ENCODE measurements around the gene USH2A. TPM values are rescaled to one million over a fixed set of nuclear protein-coding genes. Genes with fewer than 3 reads are reported as not detected.

USH2A gene
- total RNA-seq, 6 donors from 2014 or later = under 0.01 to 0.11 TPM; not detected in 4

DNA sequence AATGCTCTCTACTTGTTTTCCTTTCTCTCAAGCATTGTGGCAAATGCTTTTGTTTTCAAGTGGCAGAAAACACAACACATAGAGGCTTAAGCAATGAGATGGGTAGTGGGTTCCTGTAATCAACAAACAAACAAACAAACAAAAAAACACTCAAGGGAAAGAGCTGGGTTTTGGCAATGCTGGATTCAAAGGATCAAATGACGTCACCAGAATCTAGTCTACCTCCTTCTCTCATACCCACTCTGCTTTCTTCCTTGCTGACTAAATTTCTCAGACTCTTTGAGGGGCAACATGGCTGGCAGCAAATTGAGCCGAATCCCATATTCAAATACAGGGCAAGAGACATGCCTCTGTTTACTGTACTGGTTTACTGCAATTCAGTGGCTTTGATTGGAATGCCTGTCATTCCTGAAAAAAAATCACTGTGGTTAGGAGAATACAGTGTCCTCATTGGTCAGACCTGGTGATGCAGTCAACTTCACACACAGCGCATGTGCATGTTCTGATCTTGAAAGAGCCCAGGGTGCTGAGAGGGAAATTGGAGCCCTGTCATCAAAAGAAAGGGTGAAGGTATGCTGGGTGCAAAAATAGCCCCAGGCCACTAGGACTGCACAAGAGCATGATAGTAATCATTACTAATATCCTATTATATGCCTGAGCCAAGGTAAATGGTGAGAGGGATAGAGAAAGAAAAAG is 500.0 kb downstream of the USH2A start:
- H3K9me3 ChIP-seq = no peaks in the 10 kb centered on the region
- no peaks in the 10 kb centered on the region for H3K4me1 ChIP-seq
- WGBS, 2 donors = 63 to 81% methylated on average over 3 of the region's 3 CpGs
- DNase-seq (no peak), ATAC-seq (ENCODE audit: low FRiP score in 2 of 2) (no peak)
- no peaks in the 10 kb centered on the region for H3K27me3 ChIP-seq
- H3K27ac ChIP-seq = no peak overlapping the region
- no peak for TF ChIP-seq EP300 (IDR thresholded peaks at IDR 0.05)
- no peak for TF ChIP-seq POLR2AphosphoS5 (IDR thresholded peaks at IDR 0.05)
- TF ChIP-seq, protein P1, sequence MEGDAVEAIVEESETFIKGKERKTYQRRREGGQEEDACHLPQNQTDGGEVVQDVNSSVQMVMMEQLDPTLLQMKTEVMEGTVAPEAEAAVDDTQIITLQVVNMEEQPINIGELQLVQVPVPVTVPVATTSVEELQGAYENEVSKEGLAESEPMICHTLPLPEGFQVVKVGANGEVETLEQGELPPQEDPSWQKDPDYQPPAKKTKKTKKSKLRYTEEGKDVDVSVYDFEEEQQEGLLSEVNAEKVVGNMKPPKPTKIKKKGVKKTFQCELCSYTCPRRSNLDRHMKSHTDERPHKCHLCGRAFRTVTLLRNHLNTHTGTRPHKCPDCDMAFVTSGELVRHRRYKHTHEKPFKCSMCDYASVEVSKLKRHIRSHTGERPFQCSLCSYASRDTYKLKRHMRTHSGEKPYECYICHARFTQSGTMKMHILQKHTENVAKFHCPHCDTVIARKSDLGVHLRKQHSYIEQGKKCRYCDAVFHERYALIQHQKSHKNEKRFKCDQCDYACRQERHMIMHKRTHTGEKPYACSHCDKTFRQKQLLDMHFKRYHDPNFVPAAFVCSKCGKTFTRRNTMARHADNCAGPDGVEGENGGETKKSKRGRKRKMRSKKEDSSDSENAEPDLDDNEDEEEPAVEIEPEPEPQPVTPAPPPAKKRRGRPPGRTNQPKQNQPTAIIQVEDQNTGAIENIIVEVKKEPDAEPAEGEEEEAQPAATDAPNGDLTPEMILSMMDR (IDR thresholded peaks at IDR 0.05) = no peak
- no peaks in the 10 kb centered on the region for H3K36me3 ChIP-seq
- no peak overlapping the region for H3K4me3 ChIP-seq

- Histone ChIP-seq H3K4me1 (no peaks in the 10 kb centered on the region), H3K9me3 (no peaks in the 10 kb centered on the region), H3K27ac (no peak overlapping the region), H3K27me3 (no peaks in the 10 kb centered on the region), H3K4me3 (no peak overlapping the region), H3K36me3 (no peaks in the 10 kb centered on the region)
- 85 to 88% methylated on average over 1 of the region's 1 CpG for WGBS, 2 donors
- ATAC-seq (ENCODE audit: low FRiP score in 2 of 2) = no peak
- TF ChIP-seq EP300 (IDR thresholded peaks at IDR 0.05) (no peak), POLR2A (IDR thresholded peaks at IDR 0.05) (no peak), POLR2AphosphoS5 (IDR thresholded peaks at IDR 0.05) (no peak)
- TF ChIP-seq, protein P1 (IDR thresholded peaks at IDR 0.05) = no peak
- no peak for DNase-seq
Observed at GRCh38 chr1:215911406-215911968, 511.8 kb downstream of the USH2A start.

GRCh38 chr1:215905493-215906115 is 517.6 kb downstream of the USH2A start:
- H3K4me1 ChIP-seq = no peaks in the 10 kb centered on the region
- WGBS, 2 donors = 82% methylated on average over 6 of the region's 6 CpGs
- H3K27ac ChIP-seq = no peak overlapping the region
- TF ChIP-seq EP300 (IDR thresholded peaks at IDR 0.05) (no peak), POLR2A (IDR thresholded peaks at IDR 0.05) (no peak), POLR2AphosphoS5 (IDR thresholded peaks at IDR 0.05) (no peak)
- TF ChIP-seq, protein P1 (IDR thresholded peaks at IDR 0.05) = no peak
- H3K4me3 ChIP-seq = no peak overlapping the region
- DNase-seq (no peak), ATAC-seq (ENCODE audit: low FRiP score in 2 of 2) (no peak)
- H3K36me3 ChIP-seq = no peaks in the 10 kb centered on the region
- no peaks in the 10 kb centered on the region for H3K9me3 ChIP-seq
- H3K27me3 ChIP-seq = no peaks in the 10 kb centered on the region

- H3K9me3 ChIP-seq = no peaks in the 10 kb centered on the region
- H3K27me3 ChIP-seq = no peaks in the 10 kb centered on the region
- TF ChIP-seq POLR2AphosphoS5 (IDR thresholded peaks at IDR 0.05) = no peak
- TF ChIP-seq POLR2A (IDR thresholded peaks at IDR 0.05) = no peak
- TF ChIP-seq, protein P1 (IDR thresholded peaks at IDR 0.05) = no peak
- no peak for TF ChIP-seq EP300 (IDR thresholded peaks at IDR 0.05)
- no peak for ATAC-seq (ENCODE audit: low FRiP score in 2 of 2)
- 74 to 83% methylated on average over 6 of the region's 6 CpGs for WGBS, 2 donors
- H3K27ac ChIP-seq = no peak overlapping the region
- H3K4me3 ChIP-seq = no peak overlapping the region
- DNase-seq = no peak
- no peaks in the 10 kb centered on the region for H3K36me3 ChIP-seq
- no peaks in the 10 kb centered on the region for H3K4me1 ChIP-seq
Observed at GRCh38 chr1:215900684-215901083, 522.6 kb downstream of the USH2A start.
